ENCODE data around the gene PXK. TPM values are rescaled to one million over a fixed set of nuclear protein-coding genes. Genes with fewer than 3 reads are reported as not detected.

PXK gene
- total and polyA plus RNA-seq, 10 of the 15 experiments (the other 5 are each of a cell fraction or from before 2014, with no cell fraction given): 8.4 to 38.0 (median 27.6) TPM

DNA sequence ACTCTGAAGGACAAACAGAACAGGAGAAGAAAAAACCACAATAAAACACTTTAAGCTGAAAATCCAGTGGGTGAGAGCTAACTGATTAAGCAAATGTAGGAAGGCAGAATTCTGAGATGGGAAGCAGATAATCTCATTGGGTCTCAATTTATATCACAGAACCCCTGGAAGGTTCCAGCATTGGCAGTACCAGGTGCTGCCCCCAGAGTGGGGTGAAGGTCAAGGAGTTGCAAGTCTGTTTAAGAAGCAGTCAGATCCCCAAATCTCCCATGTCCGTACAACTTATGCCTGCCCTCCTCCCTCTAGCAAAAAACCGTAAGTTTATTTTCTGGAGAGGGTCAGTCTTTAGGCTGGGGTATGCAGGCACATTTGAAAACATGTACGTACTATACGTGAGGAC is 45.1 kb downstream of the PXK start (continued):
- no peak for TF ChIP-seq ZBTB4 (CRISPR knock-in tag; IDR thresholded peaks at IDR 0.05)

DNA sequence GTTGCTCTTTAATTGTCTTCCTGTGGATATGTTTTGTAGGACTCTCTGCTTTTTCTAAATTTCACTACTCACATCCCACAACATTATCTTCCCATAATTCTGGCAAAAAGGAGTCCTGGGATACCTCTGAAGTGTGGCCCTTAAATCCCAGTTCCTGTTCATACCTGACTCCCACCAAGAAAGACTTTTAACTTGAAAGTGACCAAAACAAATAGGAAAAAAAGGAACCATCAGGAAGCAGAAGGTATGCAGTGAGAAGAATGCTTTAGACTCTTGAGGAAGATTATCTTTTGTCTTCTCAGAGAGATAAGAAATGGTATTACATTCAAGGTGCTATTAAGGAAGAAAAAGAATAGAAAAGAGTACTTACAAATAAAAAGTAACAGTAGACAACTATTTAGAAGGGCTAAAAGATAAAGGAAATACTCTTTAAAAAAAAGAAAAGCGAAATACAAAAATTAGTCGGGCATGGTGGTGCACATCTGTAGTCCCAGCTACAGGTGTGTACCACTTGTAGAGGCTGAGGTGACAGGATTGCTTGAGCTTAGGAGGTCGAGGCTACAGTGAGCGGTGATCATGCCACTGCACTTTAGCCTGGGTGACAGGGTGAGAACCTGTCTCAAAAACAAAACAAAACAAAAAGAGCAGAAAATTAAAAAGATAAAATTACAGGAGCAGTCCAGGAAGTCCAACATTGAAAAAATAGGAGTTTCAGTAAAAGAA is 46.8 kb downstream of the PXK start:
- Histone ChIP-seq H3K27ac (ENCODE audit: control insufficient read depth, insufficient read depth) (no peak overlapping the region), H3K4me1 (ENCODE audit: control insufficient read depth, insufficient read depth, low read length) (no peaks in the 10 kb centered on the region), H3K79me2 (ENCODE audit: control insufficient read depth, insufficient read depth, low read length) (no peaks in the 10 kb centered on the region), H3K4me3 (no peak overlapping the region), H3K4me2 (ENCODE audit: control insufficient read depth, insufficient read depth) (no peak overlapping the region), H3K9me3 (replicated peaks; ENCODE audit: control insufficient read depth, insufficient read depth, low read length) (no peaks in the 10 kb centered on the region), H3K27me3 (replicated peaks in 1 of 2; ENCODE audit: control insufficient read depth in 2 of 2, insufficient read depth in 2 of 2, low read length in 1 of 2) (no peaks in the 10 kb centered on the region), H2AFZ (ENCODE audit: control insufficient read depth, low read depth, low read length) (no peak overlapping the region), H3K36me3 (ENCODE audit: control insufficient read depth in 2 of 2, insufficient read depth in 2 of 2, low read length in 1 of 2) (no peaks in the 10 kb centered on the region), H3K9ac (ENCODE audit: control insufficient read depth, insufficient read depth, low read length) (no peak overlapping the region), H4K20me1 (ENCODE audit: control insufficient read depth, insufficient read depth) (no peaks in the 10 kb centered on the region)
- ChIA-PET SMC1A (ENCODE audit: uncharacterized antibody, unreplicated experiment) (interaction anchor here (1.0 to 1.5 kb wide), 2 partner anchors 24 to 29 kb away, joined by 4 to 5 read pairs; no protein-coding TSS in a partner anchor), RAD21 (ENCODE audit: unreplicated experiment) (no interaction called here), POLR2A (interaction anchor here (1.2 kb wide), 1 partner anchor 14 kb away, joined by 3 read pairs; no protein-coding TSS in a partner anchor), CTCF (interaction anchor here (0.7 kb wide), 1 partner anchor 42 kb away, joined by 3 read pairs; no protein-coding TSS in a partner anchor)
- 78% methylated on average over 4 of the region's 4 CpGs for WGBS (ENCODE audit: insufficient coverage, insufficient replicate concordance, low lambda C conversion rate, missing lambda C conversion rate)
- no peak for TF ChIP-seq NFXL1 (IDR thresholded peaks at IDR 0.05; ENCODE audit: borderline replicate concordance)
- no peak for TF ChIP-seq MTA2 (IDR thresholded peaks at IDR 0.05; ENCODE audit: low read depth)
- TF ChIP-seq LARP7 (IDR thresholded peaks at IDR 0.05): no peak
- no peak for TF ChIP-seq SPI1 (IDR thresholded peaks at IDR 0.05; ENCODE audit: borderline replicate concordance, insufficient read depth, low read depth, low read length)
- TF ChIP-seq RAD51 (IDR thresholded peaks at IDR 0.05): no peak
- in situ Hi-C loops (cut with MboI): no loop called here
- no peak for FAIRE-seq
- BruUV-seq (replicated peaks): no TSS peak
- no peak for DNase-seq (ENCODE audit: low read depth, low spot score)
- no peak for ATAC-seq
- intact Hi-C loops (cut with micrococcal nuclease; ENCODE audit: unreplicated experiment): no loop called here
